Measurements from ENCODE around the gene KCNT1.

The KCNT1 gene

GRCh38 chr9:135745189-135745588 lies 43.2 kb downstream of the KCNT1 start:
- TF ChIP-seq POLR2A (IDR thresholded peaks at IDR 0.05; ENCODE audit: low read depth, low read length): no peak
- DNase-seq (ENCODE audit: insufficient read length, low spot score) (no peak), FAIRE-seq (no peak)

GRCh38 chr9:135745686-135746324 lies 43.8 kb downstream of the KCNT1 start:
- DNase-seq (ENCODE audit: insufficient read length, low spot score) (no peak), FAIRE-seq (no peak)
- no peak for TF ChIP-seq POLR2A (IDR thresholded peaks at IDR 0.05; ENCODE audit: low read depth, low read length)

DNA sequence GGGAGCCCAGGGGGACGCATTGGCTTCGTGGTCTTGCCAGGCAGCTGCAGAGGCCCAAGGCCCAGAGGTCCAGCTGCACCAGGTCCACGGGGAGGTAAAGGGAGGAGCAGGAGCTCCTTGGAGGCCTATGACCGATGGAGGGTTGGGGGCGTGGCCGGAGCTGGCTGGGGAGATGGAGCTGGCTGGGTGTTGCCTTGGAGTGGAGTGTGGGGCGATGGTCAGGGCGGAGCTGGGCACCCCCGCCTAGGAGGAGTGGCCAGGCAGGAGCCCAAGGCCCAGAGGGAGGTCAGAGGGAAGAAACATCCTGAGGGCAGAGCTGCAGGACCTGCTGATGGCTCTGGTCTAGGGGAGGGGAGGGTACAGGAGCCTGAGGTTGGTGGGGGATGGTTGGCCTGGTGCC lies 44.6 kb downstream of the KCNT1 start:
- FAIRE-seq: no peak
- no peak for TF ChIP-seq POLR2A (IDR thresholded peaks at IDR 0.05; ENCODE audit: low read depth, low read length)
- DNase-seq (ENCODE audit: insufficient read length, low spot score): peak; percentile 44

DNA sequence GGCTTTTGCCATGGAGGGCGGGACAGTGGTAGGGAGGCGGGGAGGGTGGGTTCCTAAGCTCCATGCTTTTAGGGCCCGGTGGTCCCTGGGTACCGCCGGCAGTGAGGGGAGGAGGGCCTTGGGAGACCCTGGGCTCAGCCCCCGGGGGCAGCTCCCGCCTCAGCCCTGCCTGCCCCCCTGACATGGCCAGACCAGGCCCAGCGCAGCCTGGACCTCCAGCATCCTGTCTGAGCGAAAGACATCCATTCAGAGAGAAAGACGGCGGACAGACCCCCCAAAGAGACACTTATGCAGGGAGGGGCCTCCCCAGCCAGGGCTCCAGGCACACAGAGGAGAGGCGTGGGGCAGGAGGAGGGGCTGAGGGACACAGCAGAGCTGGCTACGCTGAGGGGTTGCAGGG lies 45.3 kb downstream of the KCNT1 start:
- DNase-seq (ENCODE audit: insufficient read length, low spot score) (no peak), FAIRE-seq (no peak)
- no peak for TF ChIP-seq POLR2A (IDR thresholded peaks at IDR 0.05; ENCODE audit: low read depth, low read length)

DNA sequence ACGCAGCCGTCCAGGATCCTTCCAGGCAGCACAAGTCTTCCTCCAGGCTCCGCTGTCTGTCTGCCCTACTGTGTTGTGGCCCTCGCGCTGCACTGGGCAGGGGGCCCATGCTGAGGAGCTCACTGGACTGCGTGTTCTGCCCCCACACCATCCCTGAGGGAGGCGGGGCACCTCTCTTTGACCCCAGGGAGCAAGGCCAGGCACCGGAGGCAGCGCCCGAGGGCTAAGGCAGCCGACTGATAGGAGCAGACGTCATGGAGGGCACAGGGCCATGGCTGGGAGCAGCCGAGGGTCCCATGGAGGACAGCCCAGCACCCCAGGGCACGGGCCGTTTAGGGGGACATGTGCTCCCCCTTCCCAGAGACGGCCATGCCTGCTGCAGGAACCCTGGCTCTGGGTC lies 46.7 kb downstream of the KCNT1 start:
- DNase-seq (ENCODE audit: insufficient read length, low spot score) (no peak), FAIRE-seq (no peak)
- no peak for TF ChIP-seq POLR2A (IDR thresholded peaks at IDR 0.05; ENCODE audit: low read depth, low read length)

DNA sequence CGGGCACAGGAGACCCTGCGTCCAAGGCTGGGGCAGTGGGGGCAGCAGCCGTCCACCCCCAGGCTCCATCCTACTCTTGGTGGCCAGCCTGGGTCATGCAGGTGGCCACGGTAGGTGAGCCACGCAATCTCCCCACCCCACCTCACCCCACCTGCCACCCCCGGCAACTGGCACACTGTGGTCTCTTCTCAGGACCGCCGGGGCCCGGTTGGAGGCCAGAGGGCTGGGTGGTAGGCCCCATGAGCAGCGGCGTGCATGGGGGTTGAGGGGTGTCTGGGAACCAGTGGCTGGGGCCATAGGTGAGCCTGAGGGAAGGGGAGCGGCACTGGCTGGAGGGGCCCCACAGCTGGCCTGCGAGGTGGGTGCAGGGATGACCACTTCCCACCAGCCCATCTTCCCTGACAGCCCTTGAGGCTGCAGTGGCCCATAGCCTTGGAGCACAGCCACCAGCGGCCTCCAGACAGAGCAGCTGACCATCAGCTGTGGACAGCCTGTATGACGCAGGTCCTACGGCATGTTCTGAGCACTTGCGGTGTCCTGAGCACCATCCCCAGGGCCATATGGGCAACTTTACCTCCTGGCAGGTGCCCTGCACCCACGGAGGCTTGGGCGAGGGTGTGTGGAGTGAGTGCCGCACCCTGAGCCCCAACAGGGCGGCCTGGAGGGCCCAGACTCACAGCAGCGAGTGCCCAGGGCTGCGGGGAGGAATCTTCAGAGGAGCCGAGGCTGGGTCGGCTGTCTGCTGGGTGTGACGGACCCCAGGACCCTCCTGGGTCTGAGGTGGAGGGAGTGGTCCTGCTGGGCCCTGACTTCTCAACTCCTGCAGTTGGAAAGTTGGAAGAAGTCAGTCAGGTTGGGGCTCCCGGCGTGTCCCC lies 47.4 kb downstream of the KCNT1 start:
- FAIRE-seq (no peak), DNase-seq (ENCODE audit: insufficient read length, low spot score) (no peak)
- no peak for TF ChIP-seq POLR2A (IDR thresholded peaks at IDR 0.05; ENCODE audit: low read depth, low read length)

DNA sequence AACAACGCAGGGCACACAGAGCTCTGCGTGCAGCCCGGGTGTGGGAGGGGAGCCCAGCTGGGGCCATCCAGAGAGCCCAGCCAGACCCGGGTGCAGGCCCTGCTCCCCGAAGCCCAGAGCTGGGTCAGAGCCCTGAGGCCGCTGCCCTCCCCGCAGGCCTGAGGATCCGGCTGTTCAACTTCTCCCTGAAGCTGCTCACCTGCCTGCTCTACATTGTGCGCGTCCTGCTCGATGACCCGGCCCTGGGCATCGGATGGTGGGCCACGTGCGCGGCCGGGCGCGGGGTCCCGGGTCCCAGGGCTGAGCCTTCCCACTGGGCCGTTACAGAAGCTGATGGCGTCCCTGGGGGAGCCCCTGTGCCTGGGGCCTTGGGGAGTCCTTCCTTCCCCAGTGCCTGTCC lies 48.8 kb downstream of the KCNT1 start:
- no peak for FAIRE-seq
- no peak for DNase-seq (ENCODE audit: insufficient read length, low spot score)
- no peak for TF ChIP-seq POLR2A (IDR thresholded peaks at IDR 0.05; ENCODE audit: low read depth, low read length)

DNA sequence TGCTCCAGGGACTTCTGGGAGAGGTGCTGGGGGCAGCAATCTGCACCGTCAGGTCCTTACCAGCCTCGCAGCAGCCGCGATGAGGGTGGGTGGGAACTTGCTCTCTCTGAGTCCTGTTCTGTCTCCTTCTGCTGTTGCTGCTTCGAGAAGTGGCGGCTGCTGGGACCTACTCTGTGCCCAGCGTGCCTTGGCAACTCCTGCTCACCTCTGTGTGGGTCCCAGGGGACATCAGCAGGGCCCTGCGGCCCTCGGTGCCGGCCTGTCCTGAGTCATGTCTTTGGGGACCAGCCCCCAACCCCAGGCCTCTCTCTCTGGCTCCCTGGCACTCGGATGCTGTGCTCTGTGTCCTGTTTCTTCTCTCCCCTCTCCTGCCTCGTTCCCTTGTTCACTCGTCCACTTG lies 49.5 kb downstream of the KCNT1 start:
- no peak for TF ChIP-seq POLR2A (IDR thresholded peaks at IDR 0.05; ENCODE audit: low read depth, low read length)
- DNase-seq (ENCODE audit: insufficient read length, low spot score) (no peak), FAIRE-seq (no peak)

- no peak for TF ChIP-seq POLR2A (IDR thresholded peaks at IDR 0.05; ENCODE audit: low read depth, low read length)
- FAIRE-seq (no peak), DNase-seq (ENCODE audit: insufficient read length, low spot score) (no peak)
These were observed 50.6 kb downstream of the KCNT1 start for GRCh38 chr9:135752281-135753204.

GRCh38 chr9:135753391-135754105 lies 51.6 kb downstream of the KCNT1 start:
- TF ChIP-seq POLR2A (IDR thresholded peaks at IDR 0.05; ENCODE audit: low read depth, low read length): no peak
- DNase-seq (ENCODE audit: insufficient read length, low spot score) (no peak), FAIRE-seq (no peak)

DNA sequence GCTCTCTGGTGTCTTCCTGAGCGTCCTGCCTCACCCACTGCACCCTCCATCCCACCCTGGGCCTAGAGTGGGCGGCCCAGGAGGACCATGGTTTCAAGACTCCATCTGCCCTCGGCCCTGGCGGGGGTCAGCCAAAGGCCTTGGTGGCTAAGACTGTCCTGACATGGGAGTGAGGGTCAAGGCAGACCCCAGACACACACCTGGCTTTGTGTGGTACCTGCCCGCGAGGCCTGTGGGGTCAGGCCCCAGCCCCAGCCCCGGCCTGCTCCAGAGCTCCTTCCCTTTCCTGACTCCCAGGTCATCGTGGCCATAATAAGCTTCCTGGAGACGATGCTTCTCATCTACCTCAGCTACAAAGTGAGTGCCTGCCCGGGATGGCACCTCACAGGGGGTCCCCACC lies 54.6 kb downstream of the KCNT1 start:
- FAIRE-seq: no peak
- DNase-seq (ENCODE audit: insufficient read length, low spot score): no peak
- no peak for TF ChIP-seq POLR2A (IDR thresholded peaks at IDR 0.05; ENCODE audit: low read depth, low read length)

DNA sequence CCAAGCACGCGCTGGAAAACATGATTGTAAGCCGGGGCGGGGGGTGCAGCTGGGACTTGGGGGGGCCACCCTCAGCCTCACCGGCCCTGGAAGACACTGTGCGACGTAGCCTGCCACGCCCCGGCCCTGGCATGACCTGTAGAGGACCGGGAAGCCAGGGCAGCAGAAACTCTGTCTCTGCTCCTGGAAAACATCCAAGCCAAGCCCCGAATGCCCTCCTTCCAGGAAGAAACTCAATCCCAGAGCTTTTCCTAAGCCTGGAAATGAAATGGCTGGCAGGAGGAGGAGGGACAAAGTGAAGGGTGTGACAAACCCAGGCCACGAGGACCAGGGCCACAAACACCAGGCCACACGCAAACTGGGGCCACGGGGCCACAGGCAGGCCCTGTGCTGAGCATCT lies 55.4 kb downstream of the KCNT1 start:
- FAIRE-seq (no peak), DNase-seq (ENCODE audit: insufficient read length, low spot score) (no peak)
- no peak for TF ChIP-seq POLR2A (IDR thresholded peaks at IDR 0.05; ENCODE audit: low read depth, low read length)

- DNase-seq (ENCODE audit: insufficient read length, low spot score): no peak
- FAIRE-seq: no peak
- no peak for TF ChIP-seq POLR2A (IDR thresholded peaks at IDR 0.05; ENCODE audit: low read depth, low read length)
These were observed 56.1 kb downstream of the KCNT1 start for GRCh38 chr9:135758056-135758455.

Measured in H54 (cell line).